Measurements from ENCODE around the gene MADCAM1.
A peak's percentile ranks its signal among the peaks of the same experiment; 100 is the strongest.

The MADCAM1 gene

DNA sequence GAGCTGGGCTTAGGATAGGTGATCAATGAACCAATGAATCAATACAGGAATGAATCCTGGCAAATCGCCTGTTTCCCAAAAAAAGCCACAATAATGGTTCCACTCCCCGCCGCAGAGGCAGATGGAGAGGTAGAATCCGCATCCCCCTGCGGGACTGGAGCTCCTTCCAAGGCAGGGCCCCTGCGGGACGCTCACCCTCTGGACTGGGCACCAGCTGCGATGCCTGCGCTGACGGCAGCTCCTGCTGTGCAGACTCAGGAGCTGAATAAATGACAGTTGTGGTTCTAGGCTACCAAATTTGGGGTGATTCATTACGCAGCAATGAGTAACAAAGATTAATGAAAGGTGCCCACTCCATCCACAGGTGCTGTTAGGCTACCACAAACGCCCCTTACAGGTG is 26.4 kb downstream of the MADCAM1 start (continued):
- no peak for TF ChIP-seq ARNTL (CRISPR knock-in tag; IDR thresholded peaks at IDR 0.05; ENCODE audit: borderline replicate concordance, low read depth)
- TF ChIP-seq, protein P1, sequence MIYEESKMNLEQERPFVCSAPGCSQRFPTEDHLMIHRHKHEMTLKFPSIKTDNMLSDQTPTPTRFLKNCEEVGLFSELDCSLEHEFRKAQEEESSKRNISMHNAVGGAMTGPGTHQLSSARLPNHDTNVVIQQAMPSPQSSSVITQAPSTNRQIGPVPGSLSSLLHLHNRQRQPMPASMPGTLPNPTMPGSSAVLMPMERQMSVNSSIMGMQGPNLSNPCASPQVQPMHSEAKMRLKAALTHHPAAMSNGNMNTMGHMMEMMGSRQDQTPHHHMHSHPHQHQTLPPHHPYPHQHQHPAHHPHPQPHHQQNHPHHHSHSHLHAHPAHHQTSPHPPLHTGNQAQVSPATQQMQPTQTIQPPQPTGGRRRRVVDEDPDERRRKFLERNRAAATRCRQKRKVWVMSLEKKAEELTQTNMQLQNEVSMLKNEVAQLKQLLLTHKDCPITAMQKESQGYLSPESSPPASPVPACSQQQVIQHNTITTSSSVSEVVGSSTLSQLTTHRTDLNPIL (CRISPR knock-in tag; IDR thresholded peaks at IDR 0.05; ENCODE audit: low read depth), result no peak
- TF ChIP-seq TCF4 (CRISPR knock-in tag; IDR thresholded peaks at IDR 0.05; ENCODE audit: borderline replicate concordance), result no peak
- TF ChIP-seq, protein P2, sequence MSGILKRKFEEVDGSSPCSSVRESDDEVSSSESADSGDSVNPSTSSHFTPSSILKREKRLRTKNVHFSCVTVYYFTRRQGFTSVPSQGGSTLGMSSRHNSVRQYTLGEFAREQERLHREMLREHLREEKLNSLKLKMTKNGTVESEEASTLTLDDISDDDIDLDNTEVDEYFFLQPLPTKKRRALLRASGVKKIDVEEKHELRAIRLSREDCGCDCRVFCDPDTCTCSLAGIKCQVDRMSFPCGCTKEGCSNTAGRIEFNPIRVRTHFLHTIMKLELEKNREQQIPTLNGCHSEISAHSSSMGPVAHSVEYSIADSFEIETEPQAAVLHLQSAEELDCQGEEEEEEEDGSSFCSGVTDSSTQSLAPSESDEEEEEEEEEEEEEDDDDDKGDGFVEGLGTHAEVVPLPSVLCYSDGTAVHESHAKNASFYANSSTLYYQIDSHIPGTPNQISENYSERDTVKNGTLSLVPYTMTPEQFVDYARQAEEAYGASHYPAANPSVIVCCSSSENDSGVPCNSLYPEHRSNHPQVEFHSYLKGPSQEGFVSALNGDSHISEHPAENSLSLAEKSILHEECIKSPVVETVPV (CRISPR knock-in tag; IDR thresholded peaks at IDR 0.05), result no peak

DNA sequence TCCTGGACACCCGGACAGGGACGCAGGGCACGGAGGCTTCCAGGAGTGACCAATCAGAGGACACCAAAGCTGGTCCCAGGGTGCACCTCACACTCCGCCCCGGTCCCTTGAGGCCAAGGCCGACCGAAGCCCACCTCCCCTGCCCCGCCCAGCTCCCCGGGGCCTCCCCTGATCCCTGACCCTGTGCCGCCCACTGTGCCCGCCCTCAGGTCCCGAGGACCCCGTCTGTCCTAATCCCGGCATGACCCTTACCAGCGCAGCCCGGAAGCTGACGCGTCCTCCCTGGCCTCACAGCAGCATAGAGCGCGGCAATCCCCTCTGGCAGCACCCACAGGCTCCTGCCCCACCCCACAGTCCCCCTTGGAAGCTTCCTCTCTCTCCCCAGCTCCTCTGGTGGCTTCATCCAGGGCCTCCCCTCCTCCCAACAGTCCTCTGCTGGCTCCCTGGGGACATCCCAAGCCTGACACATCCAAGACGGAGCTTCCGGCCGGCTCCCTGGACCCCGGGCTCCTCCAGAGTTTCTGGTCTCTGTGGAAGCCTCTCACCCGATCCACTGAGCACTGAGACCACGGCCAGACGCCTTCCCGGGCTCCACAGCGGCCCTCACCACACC is 27.9 kb downstream of the MADCAM1 start:
- TF ChIP-seq RARB (CRISPR knock-in tag; IDR thresholded peaks at IDR 0.05) (no peak), ZNF565 (CRISPR knock-in tag; conservative IDR thresholded peaks at IDR 0.05; ENCODE audit: low read depth) (no peak), TOX (CRISPR knock-in tag; IDR thresholded peaks at IDR 0.05; ENCODE audit: borderline replicate concordance) (no peak), CSDC2 (CRISPR knock-in tag; IDR thresholded peaks at IDR 0.05) (no peak), BACH2 (CRISPR knock-in tag; IDR thresholded peaks at IDR 0.05; ENCODE audit: borderline replicate concordance) (no peak), PATZ1 (CRISPR knock-in tag; IDR thresholded peaks at IDR 0.05; ENCODE audit: borderline replicate concordance) (no peak), OSR1 (CRISPR knock-in tag; IDR thresholded peaks at IDR 0.05) (no peak), GLIS3 (CRISPR knock-in tag; IDR thresholded peaks at IDR 0.05) (no peak), ISL1 (CRISPR knock-in tag; IDR thresholded peaks at IDR 0.05) (no peak), ZNF8 (CRISPR knock-in tag; IDR thresholded peaks at IDR 0.05) (no peak), ZFP3 (CRISPR knock-in tag; IDR thresholded peaks at IDR 0.05) (no peak), PPARA (CRISPR knock-in tag; IDR thresholded peaks at IDR 0.05; ENCODE audit: borderline replicate concordance) (no peak), ESRRG (CRISPR knock-in tag; IDR thresholded peaks at IDR 0.05) (no peak), ZC3H10 (CRISPR knock-in tag; IDR thresholded peaks at IDR 0.05) (no peak), ZFP30 (CRISPR knock-in tag; IDR thresholded peaks at IDR 0.05) (no peak), ARNTL (CRISPR knock-in tag; IDR thresholded peaks at IDR 0.05; ENCODE audit: borderline replicate concordance, low read depth) (no peak)
- TF ChIP-seq, protein P2 (CRISPR knock-in tag; IDR thresholded peaks at IDR 0.05), result no peak
- TF ChIP-seq, protein P3, sequence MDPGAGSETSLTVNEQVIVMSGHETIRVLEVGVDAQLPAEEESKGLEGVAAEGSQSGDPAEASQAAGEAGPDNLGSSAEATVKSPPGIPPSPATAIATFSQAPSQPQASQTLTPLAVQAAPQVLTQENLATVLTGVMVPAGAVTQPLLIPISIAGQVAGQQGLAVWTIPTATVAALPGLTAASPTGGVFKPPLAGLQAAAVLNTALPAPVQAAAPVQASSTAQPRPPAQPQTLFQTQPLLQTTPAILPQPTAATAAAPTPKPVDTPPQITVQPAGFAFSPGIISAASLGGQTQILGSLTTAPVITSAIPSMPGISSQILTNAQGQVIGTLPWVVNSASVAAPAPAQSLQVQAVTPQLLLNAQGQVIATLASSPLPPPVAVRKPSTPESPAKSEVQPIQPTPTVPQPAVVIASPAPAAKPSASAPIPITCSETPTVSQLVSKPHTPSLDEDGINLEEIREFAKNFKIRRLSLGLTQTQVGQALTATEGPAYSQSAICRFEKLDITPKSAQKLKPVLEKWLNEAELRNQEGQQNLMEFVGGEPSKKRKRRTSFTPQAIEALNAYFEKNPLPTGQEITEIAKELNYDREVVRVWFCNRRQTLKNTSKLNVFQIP (CRISPR knock-in tag; IDR thresholded peaks at IDR 0.05; ENCODE audit: borderline replicate concordance, low read depth), result no peak
- ATAC-seq, result peak; percentile 74

GRCh38 chr19:525029-525428 is 28.7 kb downstream of the MADCAM1 start:
- no peak; the same call in 1 of the 3 replicates for ATAC-seq
- TF ChIP-seq ARNTL (CRISPR knock-in tag; IDR thresholded peaks at IDR 0.05; ENCODE audit: borderline replicate concordance, low read depth) (no peak), ZNF565 (CRISPR knock-in tag; conservative IDR thresholded peaks at IDR 0.05; ENCODE audit: low read depth) (no peak), OSR1 (CRISPR knock-in tag; IDR thresholded peaks at IDR 0.05) (no peak), PPARA (CRISPR knock-in tag; IDR thresholded peaks at IDR 0.05; ENCODE audit: borderline replicate concordance) (no peak), GLIS3 (CRISPR knock-in tag; IDR thresholded peaks at IDR 0.05) (no peak), SNAI2 (CRISPR knock-in tag; IDR thresholded peaks at IDR 0.05) (no peak), ISL1 (CRISPR knock-in tag; IDR thresholded peaks at IDR 0.05) (no peak), ESRRG (CRISPR knock-in tag; IDR thresholded peaks at IDR 0.05) (no peak), ZFP3 (CRISPR knock-in tag; IDR thresholded peaks at IDR 0.05) (no peak), ZNF70 (CRISPR knock-in tag; IDR thresholded peaks at IDR 0.05) (no peak), ZC3H10 (CRISPR knock-in tag; IDR thresholded peaks at IDR 0.05) (no peak), RARB (CRISPR knock-in tag; IDR thresholded peaks at IDR 0.05) (no peak), BACH2 (CRISPR knock-in tag; IDR thresholded peaks at IDR 0.05; ENCODE audit: borderline replicate concordance) (no peak), ZNF8 (CRISPR knock-in tag; IDR thresholded peaks at IDR 0.05) (no peak)
- TF ChIP-seq, protein P1 (CRISPR knock-in tag; IDR thresholded peaks at IDR 0.05; ENCODE audit: low read depth), result no peak
- TF ChIP-seq, protein P3 (CRISPR knock-in tag; IDR thresholded peaks at IDR 0.05; ENCODE audit: borderline replicate concordance, low read depth), result no peak
- TF ChIP-seq, protein P2 (CRISPR knock-in tag; IDR thresholded peaks at IDR 0.05), result no peak
